ENCODE data around the gene BCL2L1.

Gene BCL2L1

DNA sequence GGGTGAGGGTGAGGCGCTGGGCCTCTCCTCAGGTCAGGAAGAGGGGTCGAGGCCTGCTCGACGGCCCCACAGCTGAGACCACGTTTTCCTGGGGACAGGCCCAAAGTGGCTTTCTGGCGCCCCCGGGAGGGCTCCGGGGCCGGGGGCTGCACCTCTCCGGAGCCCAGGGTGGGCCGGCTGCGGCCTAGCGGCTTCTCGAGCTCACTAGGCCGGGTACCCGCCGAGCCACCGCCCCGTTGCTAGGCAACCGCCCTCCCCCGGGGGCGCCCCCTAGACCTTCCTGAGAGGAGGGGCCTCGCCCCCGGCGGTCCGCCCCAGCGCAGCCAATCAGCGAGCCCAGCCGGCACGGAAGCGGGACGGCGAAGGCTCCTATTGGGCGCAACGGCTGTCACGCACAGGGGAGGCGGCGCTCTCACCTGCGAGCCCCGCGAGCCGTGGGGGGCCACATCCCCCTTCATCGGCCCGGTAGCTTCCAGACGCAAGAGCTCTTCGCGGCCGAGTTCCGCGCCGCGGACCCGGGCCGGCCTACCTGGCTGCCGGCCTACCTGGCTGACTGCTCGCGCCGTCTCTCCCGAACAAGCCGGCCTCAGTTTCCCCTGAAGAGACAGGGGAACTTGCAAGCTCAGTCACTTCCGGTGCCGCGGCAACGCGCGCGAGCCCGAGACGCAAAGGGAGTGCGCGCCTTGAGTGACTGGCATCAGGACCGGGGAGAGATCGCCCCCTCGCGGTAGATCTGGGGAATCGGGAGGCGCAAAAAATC is 831 bp upstream of the BCL2L1 start:
- peak; percentile 99 for DNase-seq

DNA sequence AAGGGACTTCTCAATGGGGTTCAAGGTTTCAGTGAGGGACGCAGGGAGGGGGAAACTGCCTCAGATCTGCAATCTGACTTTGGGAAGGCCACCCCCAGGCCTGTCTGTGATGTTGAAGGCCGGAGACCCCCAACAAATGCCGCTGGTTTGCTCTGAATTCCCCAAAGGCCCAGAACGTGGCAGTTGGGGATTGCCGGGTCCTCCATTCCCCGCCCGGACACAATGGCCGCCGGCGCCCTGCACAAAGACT is 326 bp upstream of the BCL2L1 start:
- no peak for DNase-seq

DNA sequence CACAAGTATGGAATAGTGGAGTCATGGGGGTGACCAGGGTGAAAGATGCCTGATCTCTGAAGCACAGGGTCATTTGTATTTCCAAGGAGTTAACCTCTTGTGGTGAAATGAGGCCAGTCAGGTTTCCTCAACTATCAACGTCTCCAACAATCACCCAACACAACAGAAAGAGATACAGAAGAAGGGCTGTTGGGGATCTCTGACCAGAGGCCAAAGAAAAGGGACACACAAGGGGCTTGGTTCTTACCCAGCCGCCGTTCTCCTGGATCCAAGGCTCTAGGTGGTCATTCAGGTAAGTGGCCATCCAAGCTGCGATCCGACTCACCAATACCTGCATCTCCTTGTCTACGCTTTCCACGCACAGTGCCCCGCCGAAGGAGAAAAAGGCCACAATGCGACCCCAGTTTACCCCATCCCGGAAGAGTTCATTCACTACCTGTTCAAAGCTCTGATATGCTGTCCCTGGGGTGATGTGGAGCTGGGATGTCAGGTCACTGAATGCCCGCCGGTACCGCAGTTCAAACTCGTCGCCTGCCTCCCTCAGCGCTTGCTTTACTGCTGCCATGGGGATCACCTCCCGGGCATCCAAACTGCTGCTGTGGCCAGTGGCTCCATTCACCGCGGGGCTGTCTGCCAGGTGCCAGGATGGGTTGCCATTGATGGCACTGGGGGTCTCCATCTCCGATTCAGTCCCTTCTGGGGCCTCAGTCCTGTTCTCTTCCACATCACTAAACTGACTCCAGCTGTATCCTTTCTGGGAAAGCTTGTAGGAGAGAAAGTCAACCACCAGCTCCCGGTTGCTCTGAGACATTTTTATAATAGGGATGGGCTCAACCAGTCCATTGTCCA is 1.0 kb downstream of the BCL2L1 start:
- DNase-seq, result peak; percentile 49

GRCh38 chr20:31720486-31721407 is 1.9 kb downstream of the BCL2L1 start:
- DNase-seq, result peak; percentile 34

DNA sequence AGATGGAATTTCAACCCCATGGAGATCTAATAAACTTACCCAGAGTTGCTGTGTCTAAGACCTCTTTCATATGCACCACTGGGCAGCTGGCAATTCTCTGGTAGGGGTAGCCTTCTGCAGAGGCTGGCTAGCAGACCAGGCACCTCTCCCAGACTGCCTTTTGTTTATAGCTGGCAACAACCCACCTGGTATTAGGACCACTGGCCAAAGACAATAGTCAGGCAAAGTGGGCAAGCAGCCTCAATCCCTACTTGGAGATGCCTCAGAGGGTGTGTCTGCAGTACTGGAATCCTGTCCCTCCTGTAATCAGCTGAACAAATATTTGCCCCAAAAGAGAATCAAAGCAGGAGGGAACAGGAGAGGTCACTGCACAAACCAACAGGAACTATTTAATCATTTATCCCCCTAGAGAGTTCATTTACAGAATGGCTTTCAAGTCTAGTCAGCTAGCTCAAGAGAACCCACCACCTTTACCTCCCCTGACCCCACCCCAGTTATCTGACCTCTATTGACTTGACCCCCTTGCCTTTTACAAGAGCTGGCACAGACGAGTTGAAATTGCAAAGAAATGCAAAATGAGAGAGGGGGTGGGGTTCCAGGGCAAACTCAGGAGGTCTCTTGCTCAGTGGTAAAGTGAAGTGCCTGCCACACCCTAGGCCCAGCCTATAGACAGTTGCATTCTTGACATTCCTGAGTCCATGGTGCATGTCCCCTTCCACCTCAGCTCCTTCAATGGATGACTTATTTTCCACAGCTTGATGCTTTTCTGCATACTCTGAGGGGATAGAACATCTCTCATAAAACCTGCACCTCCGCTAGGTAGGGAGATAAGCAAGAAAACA is 2.8 kb downstream of the BCL2L1 start:
- DNase-seq, result no peak

GRCh38 chr20:31718952-31719643 is 3.6 kb downstream of the BCL2L1 start:
- DNase-seq, result peak; percentile 34

GRCh38 chr20:31717478-31718201 is 5.0 kb downstream of the BCL2L1 start:
- DNase-seq, result no peak

- peak; percentile 44 for DNase-seq
These were observed 5.7 kb downstream of the BCL2L1 start for GRCh38 chr20:31716818-31717477.

DNA sequence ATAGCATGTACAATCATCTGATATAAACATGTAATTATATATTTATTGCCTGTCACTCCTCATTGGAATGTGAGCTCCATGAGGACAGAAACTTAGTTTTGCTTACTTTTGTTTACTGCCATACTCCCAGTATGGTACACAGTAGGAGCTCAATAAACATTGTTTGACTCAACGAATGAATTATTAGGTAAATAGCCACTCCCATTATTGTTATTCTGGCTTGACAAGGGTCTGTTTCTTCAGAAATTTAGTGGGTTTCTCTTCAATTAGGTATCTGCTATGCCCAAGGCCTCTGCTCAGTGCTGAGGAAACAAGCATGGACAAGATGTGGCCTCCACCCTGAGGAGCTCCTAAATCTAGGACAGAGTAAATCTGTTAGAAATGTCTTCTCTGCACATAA is 6.3 kb downstream of the BCL2L1 start:
- no peak for DNase-seq

- no peak for DNase-seq
These were observed 6.9 kb downstream of the BCL2L1 start for GRCh38 chr20:31715766-31716165.

DNA sequence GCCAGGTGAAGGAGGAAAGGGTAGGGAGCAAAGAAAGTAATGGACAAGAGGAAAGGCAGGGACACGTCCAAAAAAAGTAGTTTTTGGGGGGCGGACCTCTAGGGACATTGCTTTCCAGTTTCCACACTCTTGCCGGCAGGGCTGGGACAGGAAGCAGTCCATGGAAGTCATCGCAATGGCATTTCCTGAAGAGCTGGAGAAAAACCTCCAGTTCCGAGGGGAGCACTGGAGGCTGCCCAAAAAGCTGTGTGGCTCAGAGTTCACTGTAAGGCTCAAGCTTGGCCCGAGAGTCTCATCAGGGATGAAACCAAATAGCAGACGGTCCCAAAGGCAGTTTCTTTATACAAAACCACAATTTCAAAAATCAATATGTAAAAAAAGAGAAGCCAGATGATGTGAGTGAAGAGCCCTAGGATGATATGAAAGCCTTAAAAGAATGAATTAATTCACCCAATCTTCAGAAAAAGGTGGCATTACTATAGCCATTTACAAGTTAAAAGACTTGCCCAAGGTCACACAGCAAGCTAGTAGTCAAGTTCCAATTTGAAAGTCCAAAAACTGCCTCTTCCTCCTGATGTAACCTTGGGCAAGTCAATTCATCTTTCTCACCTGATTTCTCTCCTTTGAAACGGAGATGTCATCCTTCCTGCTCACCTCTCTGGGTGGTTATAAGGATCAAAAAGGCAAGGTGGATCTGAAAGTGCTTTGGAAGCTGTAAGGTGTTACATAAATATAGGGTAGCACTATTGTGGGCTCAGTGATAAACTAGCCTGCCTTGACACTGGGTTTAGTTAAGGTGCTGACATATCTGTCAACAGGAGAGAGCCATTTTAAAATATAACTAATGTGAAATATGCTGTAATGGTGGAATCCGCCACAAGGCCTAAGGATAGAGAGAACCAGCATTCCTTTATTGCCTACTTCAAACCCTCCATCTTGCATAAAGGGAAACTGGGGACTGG is 9.1 kb downstream of the BCL2L1 start:
- no peak for DNase-seq

DNA sequence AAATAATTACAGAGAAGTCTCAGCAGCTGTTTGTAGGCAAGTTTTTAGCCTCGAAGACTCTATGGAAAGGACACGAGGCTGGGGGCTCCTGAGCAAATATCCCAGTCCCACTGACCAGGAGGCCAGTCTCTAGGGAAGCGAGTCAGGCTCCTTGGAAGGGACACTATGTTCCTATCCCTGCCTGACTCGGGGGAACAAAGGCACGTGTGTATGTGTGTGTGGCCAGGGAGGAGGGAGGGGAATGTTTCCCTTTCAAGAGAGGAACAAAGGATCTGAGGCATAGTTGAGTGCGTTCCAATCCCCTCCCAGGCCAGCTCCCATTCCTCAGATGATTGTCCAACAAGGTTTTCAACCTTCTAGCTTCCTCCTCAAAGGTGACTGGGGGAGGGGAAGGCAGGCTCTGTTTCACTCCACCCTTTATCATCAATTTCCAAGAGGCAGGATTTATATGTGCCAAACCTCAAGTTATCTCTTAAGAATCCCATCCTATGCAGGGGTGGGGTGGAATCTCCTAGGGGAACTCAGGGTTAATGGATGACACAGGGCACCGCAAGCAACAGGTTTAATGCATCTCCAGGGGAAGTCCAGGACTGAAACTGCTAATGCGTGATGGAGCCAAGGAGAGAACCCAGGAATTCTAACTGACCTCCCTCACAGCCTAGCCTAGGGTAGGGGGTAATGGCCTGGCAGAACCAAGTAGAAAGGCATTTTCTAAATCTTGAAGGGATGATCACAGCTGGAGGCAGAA is 9.9 kb downstream of the BCL2L1 start:
- no peak for DNase-seq

GRCh38 chr20:31712112-31712553 is 10.5 kb downstream of the BCL2L1 start:
- no peak for DNase-seq

DNA sequence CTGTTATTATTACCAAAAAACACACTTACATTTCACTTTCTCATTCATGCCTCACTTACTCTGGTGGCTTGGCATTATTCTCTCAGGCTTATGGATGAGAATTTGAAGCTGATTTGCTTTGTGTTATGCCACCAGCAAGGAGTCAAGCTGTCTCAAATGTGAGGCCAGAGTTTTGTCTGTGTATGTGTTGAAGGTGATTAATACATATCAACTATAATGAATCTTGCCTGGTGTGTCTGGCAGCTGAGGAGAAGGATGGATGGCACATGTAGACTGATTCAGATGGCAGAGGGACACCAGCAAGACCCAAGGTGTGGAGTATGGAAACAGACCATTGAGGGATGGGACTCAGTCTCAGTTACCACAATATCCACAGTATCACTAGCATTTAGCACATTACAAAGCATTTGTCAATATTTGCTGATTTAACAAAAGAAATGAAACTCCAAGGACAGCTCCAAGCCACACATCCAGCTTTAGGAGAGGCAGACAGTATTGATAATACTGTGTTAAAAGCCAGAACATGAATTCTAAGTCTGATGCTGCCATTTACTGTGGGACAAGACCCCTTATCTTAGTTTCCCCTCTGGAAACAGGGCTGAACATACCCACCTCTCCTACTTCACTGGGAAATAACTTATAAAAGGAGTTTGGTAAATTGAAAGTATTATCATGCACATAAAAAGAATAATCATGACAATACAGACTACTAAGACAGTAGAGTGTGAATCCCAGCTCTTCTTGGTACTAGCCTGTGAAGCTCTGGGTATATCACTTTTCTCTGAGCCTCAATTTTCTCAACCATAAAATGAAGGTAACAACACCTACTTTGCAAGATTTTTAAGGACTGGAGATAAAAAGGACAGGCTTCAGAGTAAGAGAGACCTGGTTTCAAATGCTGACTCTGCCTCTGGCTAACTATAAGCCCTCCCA is 11.2 kb downstream of the BCL2L1 start:
- no peak for DNase-seq

GRCh38 chr20:31710423-31711108 is 12.1 kb downstream of the BCL2L1 start:
- DNase-seq, result no peak

DNA sequence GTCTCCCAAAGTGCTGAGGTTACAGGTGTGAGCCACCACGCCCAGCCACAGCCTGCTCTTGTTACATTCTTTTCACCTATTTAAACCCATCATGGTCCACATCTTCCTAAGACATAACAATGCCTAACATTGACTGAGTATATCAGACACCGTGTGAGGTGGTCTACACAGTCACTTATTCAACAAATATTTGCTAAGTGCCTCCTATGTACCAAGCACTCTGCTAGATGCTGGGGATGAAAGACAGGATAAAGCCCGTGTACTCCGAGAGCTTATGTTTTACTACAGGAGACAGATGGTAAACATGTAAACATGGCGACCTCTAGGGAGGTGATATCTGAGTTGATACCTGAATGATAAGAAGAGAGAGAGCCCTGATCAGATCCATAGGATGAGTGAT is 12.7 kb downstream of the BCL2L1 start:
- DNase-seq, result no peak

Data from stimulated activated CD4-positive, alpha-beta T cell treated with anti-CD3 and anti-CD28 coated beads, Interleukin-15, amount 100 ng/mL, for 24 hours (primary cell).